GM12874 (cell line): ENCODE results near the gene SLC22A12.

Source experiments
- TF ChIP-seq, protein P1 (sequence below): IDR thresholded peaks from 2 replicates; pipeline ENCODE4 v1.5.1; 2011; ENCODE audit warnings: low read depth, mild to moderate bottlenecking, control low read depth, low read length, moderate library complexity; ENCODE audit not compliant: insufficient read depth

SLC22A12 gene

DNA sequence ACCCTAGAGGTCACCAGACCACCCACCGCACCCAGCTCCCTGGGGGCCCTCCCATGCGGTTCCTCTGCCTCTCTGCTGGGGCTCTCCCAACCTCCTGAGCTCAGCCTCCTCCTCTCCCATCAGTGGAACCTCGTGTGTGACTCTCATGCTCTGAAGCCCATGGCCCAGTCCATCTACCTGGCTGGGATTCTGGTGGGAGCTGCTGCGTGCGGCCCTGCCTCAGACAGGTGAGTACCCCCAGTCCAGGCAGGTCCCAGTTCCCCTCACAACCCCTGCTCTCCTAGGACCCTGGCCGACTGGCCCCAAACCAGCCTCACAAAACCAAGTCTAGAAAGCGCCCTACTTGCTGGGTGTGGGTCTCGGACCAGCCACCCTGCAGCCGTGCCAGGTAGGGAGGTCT, 1.6 kb downstream of the SLC22A12 start:
- TF ChIP-seq, protein P1, sequence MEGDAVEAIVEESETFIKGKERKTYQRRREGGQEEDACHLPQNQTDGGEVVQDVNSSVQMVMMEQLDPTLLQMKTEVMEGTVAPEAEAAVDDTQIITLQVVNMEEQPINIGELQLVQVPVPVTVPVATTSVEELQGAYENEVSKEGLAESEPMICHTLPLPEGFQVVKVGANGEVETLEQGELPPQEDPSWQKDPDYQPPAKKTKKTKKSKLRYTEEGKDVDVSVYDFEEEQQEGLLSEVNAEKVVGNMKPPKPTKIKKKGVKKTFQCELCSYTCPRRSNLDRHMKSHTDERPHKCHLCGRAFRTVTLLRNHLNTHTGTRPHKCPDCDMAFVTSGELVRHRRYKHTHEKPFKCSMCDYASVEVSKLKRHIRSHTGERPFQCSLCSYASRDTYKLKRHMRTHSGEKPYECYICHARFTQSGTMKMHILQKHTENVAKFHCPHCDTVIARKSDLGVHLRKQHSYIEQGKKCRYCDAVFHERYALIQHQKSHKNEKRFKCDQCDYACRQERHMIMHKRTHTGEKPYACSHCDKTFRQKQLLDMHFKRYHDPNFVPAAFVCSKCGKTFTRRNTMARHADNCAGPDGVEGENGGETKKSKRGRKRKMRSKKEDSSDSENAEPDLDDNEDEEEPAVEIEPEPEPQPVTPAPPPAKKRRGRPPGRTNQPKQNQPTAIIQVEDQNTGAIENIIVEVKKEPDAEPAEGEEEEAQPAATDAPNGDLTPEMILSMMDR = no peak

DNA sequence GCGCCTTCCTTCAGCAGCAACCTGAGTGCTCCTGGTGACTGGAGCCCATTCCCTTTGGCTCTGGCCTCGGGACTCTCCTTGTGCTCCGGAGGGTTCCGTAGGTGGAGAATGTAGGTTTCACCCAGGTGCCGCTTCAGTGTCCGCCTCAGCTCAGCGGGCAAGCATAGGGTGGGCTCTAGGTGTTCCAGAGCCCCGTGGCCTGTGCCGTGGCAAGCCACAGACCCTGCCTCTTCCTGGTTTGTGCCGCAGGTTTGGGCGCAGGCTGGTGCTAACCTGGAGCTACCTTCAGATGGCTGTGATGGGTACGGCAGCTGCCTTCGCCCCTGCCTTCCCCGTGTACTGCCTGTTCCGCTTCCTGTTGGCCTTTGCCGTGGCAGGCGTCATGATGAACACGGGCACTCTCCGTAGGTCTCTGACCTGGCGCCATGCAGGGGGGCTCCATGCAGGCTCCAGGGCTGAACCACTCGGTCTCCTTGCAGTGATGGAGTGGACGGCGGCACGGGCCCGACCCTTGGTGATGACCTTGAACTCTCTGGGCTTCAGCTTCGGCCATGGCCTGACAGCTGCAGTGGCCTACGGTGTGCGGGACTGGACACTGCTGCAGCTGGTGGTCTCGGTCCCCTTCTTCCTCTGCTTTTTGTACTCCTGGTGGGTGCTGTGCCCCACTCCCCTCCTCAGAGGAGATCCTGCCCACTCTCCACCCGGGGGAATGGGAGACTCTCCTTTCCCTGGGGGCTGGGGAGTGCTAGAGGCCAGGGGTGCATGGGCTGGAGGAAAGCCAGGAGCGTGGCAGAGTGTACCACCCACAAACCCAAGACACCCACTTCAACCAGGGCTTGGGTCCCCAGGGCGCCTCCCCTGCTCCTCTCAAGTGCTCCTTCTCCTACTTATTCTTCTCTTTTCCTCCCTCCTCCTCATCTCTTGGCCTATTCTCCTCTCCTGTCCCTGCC, 2.4 kb downstream of the SLC22A12 start:
- TF ChIP-seq, protein P1 = no peak

DNA sequence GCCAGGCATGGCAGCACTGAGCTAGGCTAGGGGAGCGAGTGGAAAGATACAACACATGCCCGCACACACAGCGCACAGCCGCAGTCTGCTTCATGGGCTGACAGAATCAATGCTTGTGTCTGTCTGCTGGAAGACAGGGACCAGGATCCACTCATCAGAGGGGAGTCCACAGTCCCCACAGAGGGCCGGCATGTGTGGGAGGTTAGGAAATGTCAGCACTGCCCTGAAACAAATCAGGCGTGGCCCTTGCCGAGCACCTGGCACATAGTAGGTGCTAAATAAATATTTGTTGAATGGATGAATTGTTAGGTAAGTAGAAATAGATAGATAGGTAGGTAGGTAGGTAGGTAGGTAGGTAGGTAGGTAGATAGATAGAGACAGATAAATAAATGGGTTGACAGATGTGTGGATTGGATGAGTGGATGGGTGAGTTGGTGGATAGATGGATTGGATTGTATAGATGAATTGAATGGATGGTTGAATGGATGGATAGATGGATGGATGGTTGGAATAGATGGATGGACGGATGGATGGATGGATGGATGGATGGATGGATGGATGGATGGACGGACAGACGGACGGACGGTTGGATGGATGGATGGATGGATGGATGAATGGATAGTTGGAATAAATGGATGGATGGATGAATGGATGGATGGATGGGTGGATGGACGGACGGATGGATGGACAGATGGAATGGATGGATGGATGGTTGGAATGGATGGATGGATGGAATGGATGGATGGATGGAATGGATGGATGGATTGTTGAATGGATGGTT, 3.3 kb downstream of the SLC22A12 start:
- TF ChIP-seq, protein P1 = no peak

DNA sequence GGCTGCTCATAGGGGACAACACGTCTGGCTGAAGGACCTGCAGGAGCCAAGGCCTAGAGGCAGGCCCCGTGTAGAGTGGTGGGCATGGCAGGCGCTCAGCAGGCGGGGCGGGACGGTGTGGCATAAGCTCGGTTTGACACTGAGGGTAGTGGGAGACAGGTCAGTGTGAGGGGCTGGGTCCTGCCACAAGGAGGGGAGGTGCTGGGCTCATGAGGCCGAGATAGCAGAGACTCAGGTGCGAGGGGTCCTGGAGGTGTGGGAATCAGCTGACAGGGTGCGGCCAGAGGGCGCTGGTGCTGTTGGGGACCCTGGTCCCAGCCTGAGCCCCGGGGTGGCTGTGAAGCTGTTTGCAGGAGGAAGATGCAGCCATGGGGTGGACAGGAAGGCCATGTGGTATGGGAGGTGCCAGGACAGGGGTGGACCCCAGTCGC, 6.7 kb downstream of the SLC22A12 start:
- TF ChIP-seq, protein P1 = no peak

DNA sequence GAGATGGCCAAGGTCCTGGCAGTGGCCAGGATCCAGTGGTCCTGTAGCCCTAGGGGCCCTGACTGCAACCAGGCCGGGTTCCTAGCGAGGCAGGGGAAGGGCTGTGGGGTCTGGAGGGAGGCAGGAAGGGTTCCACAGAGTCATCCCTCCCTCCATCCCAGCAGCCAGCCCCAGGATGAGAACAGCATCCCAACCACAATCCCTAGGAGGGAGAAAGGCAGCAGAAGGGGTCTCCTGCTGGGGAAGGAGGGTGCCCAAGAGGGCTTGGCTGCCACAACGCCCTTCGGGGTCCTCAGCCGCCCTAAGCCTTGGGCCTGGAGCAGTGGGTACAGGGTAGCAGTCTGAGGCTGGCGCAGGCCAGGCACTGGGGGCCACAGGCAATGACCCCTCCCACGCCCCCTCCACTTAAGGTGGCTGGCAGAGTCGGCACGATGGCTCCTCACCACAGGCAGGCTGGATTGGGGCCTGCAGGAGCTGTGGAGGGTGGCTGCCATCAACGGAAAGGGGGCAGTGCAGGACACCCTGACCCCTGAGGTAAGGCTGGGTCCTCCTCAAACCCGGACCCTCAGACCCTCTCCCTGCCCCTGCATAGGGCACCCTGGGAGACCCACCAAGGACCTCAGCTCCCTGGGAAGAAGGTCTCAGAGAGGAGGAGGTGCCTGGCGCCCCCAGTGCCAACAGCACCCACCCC, 7.2 kb downstream of the SLC22A12 start:
- TF ChIP-seq, protein P1 = no peak

DNA sequence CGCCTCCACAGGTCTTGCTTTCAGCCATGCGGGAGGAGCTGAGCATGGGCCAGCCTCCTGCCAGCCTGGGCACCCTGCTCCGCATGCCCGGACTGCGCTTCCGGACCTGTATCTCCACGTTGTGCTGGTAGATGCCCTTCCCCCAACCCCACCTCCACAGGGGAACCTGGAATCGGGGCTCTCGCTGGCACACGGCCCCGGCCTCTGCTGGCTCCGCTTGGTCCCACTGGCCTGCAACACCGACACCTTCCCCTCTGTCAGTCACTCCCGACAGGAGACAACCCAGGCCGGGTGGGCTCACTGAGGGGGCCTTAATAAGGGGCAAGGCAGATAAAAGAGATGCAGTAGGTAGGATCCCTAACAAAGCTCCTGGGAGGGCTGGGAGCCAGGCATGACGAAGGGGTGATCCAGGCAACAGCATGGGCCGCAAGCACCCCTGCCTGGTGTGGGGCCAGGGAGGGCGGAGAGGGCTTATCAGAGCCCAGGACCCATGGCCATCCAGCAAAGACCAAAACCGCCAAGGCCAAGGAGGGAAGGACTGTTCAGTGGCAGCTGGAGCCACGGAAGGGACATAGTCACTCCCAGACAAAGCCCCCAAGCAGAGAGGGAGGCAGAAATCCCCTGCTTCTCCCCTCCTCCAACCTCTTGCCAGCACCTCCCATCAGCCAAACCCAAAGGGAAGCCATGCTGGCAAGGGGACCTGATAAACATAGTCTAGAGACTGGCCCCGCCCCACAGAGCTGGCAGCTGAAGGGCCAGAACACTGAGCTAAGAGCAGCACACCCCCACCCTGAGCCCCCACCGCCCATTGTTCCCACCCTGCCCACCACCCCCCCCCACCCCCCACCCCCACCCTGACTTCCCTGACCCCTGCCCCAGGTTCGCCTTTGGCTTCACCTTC, 8.0 kb downstream of the SLC22A12 start:
- TF ChIP-seq, protein P1 = no peak
